IPS-20b (cell line): ENCODE data around the gene ZNF841.
"Not testable (repeated sequence)": the region's sequence is repeated elsewhere in the genome, so short reads cannot be mapped to it uniquely, and the experiment has no call there.

Experiments used
- H3K27ac ChIP-seq: one replicate; pipeline ENCODE4 v1.5.1; 2013; ENCODE audit warnings: low read length
- H3K27me3 ChIP-seq: 2 replicates; pipeline ENCODE4 v1.6.1; 2013; ENCODE audit warnings: mild to moderate bottlenecking, low read length, inconsistent platforms; ENCODE audit not compliant: insufficient read depth
- H3K36me3 ChIP-seq: 2 replicates; pipeline ENCODE4 v1.6.1; 2013; ENCODE audit warnings: low read depth, mild to moderate bottlenecking, inconsistent platforms, low read length, moderate library complexity; ENCODE audit not compliant: insufficient read depth
- H3K4me1 ChIP-seq: 2 replicates; pipeline ENCODE4 v1.6.1; 2013; ENCODE audit warnings: mild to moderate bottlenecking, control low read depth, inconsistent platforms, low read length, moderate library complexity; ENCODE audit not compliant: insufficient read depth
- H3K4me3 ChIP-seq: 2 replicates; pipeline ENCODE4 v1.5.1; 2013; ENCODE audit warnings: mild to moderate bottlenecking, low read length, inconsistent platforms
- H3K9ac ChIP-seq: 2 replicates; pipeline ENCODE4 v1.6.1; 2013; ENCODE audit warnings: low read depth, mild to moderate bottlenecking, inconsistent platforms, low read length, moderate library complexity
- H3K9me3 ChIP-seq: 2 replicates; pipeline ENCODE4 v1.6.1; 2013; ENCODE audit warnings: mild to moderate bottlenecking, low read depth, low read length, inconsistent platforms; ENCODE audit not compliant: insufficient read depth

The ZNF841 gene

DNA sequence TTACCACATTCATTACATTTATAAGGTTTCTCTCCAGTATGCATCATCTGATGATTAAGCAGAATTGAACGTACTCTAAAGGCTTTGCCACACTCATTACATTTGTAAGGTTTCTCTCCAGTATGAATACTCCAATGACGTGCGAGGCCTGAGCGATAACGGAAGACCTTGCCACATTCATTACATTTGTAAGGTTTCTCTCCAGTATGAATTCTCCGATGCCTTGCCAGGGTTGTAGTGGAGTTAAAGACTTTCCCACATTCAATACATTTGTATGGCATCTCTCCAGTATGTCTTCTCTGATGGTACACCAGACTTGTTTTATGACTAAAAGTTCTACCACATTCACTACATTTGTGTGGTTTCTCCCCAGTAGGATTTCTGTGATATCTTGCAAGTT lies 30.2 kb downstream of the ZNF841 start:
- Histone ChIP-seq H3K27ac (no peak overlapping the region), H3K9ac (no peak overlapping the region), H3K36me3 (peaks cover 67% of the 10 kb centered on the region), H3K4me1 (no peaks in the 10 kb centered on the region), H3K4me3 (no peak overlapping the region), H3K9me3 (peaks cover 92% of the 10 kb centered on the region), H3K27me3 (no peaks in the 10 kb centered on the region)

DNA sequence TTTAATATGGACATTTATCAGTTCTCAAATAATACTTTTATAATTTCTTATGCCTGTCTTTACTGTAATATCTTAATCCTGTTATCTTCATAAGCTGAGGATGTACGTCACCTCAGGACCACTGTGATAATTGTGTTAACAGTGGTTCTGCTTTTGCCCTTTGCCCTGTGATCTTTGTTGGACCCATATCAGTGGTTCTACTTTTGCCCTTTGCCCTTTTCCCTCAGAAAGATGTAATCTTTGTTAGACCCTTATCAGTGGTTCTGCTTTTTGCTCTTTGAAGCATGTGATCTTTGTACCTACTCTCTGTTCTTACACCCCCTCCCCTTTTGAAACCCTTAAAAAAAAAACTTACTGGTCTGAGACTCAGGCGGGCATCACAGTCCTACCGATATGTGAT lies 39.1 kb downstream of the ZNF841 start:
- not testable (repeated sequence) for H3K9ac ChIP-seq, H3K4me1 ChIP-seq, H3K36me3 ChIP-seq, H3K4me3 ChIP-seq, H3K27me3 ChIP-seq, H3K27ac ChIP-seq
- peaks cover 43% of the 10 kb centered on the region for H3K9me3 ChIP-seq

DNA sequence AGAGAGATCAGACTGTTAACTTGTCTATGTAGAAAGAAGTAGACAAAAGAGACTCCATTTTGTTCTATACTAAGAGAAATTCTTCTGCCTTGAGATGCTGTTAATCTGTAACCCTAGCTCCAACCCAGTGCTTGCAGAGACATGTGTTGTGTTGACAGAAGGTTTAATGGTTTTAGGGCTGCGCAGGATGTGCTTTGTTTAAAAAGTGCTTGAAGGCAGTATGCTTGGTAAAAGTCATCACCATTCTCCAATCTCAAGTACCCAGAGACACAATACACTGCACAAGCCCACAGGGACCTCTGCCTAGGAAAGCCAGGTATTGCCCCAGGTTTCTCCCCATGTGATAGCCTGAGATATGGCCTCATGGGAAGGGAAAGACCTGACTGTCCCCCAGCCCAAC lies 43.8 kb downstream of the ZNF841 start:
- H3K27me3 ChIP-seq, H3K9ac ChIP-seq, H3K27ac ChIP-seq, H3K4me1 ChIP-seq, H3K36me3 ChIP-seq, H3K4me3 ChIP-seq: not testable (repeated sequence)
- H3K9me3 ChIP-seq = peaks cover 25% of the 10 kb centered on the region

DNA sequence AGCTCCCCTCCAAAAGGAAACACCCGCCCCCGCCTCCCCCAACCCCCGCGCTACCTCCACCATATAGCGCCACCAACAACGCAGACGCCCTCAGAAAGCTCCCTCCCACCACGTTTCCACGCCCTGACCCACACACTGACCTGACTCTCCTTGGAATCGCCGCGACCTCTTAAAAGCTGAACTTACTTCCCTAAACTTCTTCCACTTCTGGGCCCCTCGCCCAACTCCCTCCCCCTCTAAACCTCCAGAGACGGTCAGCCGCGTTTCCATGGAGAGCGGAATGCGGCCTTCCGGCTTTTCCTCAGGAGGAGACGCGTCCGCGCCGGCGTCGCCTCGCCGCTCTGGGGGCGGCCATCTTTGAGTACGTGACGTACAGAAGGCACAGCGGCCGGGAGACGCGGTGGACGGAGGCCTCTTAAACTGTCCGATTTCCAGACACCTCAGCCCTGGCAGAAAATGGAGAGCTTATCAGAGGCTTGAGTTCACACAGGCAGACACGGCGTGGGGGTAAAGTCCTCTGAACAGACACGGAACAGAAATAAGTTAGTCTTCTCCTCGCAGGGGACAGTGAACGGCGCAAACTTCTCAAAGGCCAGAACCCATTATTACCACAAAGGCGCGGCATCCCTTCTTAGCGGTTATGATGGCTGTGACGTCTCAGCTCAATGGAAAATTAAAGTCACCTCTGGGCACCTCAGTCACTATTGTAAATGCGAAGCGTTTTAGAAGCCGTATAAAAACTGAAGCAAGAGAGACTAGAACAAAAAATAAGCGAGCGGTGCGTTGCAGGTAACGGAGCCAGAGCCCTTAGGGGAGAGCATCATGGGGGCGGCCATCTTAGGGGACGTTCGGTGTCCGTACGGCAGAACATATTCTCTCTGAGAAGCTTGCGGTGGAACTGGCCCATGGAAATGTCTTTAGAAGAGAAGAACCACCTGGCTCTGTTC lies 46.7 kb downstream of the ZNF841 start, which contains the start of gene ZNF432:
ZNF432 (minus strand) TSS at position 284 of the 947 bp plus-strand sequence. CDS start 1,970 bp downstream, outside the sequence.
- Histone ChIP-seq H3K9ac (peak within 1 kb of the TSS; percentile 93; the same call in 1 of the 2 replicates), H3K4me3 (peak within 1 kb of the TSS; percentile 91), H3K27me3 (no peaks in the 10 kb centered on the region), H3K27ac (peak within 1 kb of the TSS; percentile 75), H3K9me3 (peaks cover 20% of the 10 kb centered on the region), H3K36me3 (peaks cover 17% of the 10 kb centered on the region), H3K4me1 (no peaks in the 10 kb centered on the region)

DNA sequence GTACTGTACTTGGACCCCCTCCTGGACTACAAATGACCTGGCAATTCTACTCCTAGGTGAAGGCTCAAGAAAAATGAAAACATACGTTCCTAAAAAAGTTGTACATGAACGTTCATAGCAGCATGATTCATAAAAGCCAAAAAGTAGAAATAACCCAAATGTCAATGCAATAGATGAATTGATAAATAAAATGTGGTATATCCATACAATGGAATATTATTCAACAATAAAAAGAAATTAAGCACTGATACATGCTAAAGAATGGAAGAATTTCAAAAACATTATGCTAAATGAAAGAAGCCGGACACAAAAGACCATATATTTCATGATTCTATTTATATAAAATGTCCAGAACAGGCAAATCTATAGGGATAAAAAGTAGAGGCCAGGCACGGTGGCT lies 56.4 kb downstream of the ZNF841 start:
- Histone ChIP-seq H3K9me3 (peaks cover 49% of the 10 kb centered on the region), H3K9ac (no peak overlapping the region), H3K4me1 (no peaks in the 10 kb centered on the region), H3K27ac (no peak overlapping the region), H3K4me3 (no peak overlapping the region), H3K27me3 (no peaks in the 10 kb centered on the region), H3K36me3 (peaks cover 76% of the 10 kb centered on the region)

DNA sequence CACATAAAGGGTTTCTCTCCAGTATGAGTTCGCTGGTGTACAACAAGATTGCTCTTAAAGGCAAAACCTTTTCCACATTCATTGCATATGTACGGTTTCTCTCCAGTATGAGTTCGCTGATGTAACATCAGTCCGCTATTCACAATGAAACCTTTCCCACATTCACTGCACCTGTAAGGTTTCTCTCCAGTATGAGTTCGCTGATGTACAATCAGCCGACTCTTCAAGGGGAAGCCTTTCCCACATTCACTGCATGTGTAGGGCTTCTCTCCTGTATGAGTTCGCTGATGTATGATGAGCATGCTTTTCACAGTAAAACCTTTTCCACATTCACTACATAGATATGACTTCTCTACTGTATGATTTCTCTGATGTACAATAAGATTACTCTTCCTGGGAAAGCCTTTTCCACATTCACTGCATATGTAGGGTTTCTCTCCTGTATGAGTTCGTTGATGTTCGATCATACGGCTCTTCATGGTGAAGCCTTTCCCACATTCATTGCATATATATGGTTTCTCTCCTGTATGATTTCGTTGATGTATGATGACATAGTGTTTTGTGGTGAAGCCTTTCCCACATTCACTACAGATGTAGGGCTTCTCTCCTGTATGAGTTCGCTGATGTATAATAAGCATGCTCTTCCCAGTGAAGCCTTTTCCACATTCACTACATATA lies 61.4 kb downstream of the ZNF841 start:
- H3K9ac ChIP-seq = no peak overlapping the region
- H3K36me3 ChIP-seq = peaks cover 83% of the 10 kb centered on the region
- no peaks in the 10 kb centered on the region for H3K4me1 ChIP-seq
- H3K4me3 ChIP-seq = peak overlapping the region; percentile 12; the same call in 1 of the 2 replicates
- H3K27me3 ChIP-seq = no peaks in the 10 kb centered on the region
- H3K27ac ChIP-seq = no peak overlapping the region
- H3K9me3 ChIP-seq = peaks cover 77% of the 10 kb centered on the region

DNA sequence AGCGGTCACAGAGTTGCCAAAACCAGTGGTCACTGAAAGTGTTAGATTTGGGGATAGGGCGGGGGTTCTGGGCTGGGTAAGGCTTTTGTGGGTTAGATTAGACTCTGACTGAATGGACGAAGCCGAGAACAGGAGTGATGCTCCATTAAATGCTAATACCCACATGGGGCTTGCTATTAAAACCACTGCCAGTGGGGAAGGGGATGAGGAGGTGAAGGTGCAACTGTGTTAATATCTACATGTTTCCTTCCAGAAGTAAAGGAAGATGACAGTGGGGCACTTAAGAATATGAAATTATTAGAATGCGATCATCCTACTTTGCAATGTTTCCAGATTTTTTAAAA lies 66.8 kb downstream of the ZNF841 start:
- peak overlapping the region; percentile 98 for H3K4me3 ChIP-seq
- no peaks in the 10 kb centered on the region for H3K27me3 ChIP-seq
- 0 out of 2 replicates have a peak, but pooled peaks cover 6% of the 10 kb centered on the region for H3K4me1 ChIP-seq
- peaks cover 34% of the 10 kb centered on the region for H3K9me3 ChIP-seq
- H3K36me3 ChIP-seq = peaks cover 52% of the 10 kb centered on the region
- H3K9ac ChIP-seq = peak overlapping the region; percentile 99
- H3K27ac ChIP-seq = peak overlapping the region; percentile 92

DNA sequence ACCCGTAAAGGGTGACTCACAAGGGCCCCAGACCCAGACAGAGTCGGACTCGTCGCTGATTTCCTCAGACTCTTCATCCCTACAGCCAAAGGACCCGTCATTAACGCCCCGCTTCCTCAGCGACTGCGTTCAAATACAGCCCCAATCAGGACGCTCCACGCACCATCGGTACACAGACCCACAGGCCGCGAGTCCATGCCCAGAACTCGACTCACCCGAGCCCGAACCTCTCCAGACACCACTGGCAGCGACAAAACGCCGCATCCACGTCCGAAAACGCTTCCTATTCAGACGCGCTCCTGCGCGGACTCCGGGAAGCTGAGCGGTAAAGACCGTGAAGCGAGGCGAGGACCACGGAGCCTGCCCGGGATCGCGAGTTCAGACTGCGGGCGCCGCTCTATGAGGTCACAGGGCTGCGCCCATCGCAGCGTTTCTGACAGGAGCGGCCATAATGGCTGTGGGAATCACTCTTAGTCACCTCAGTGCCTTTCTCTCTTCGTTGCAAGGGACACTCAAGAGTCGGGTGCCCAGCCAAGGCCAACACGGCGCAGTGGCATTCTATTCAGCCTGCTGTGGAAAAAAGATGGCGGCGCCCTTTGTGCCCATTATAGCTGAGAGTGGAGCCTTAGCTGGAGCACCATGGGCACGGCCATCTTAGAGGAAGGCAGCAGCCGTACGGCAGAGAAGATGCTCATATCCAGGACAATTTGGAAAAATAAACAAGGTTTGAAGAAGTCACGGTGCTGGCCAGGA lies 67.4 kb downstream of the ZNF841 start, which contains the start of gene ZNF614:
ZNF614 (minus strand) TSS at position 353 of the 753 bp plus-strand sequence. CDS start 2,634 bp downstream, outside the sequence.
- Histone ChIP-seq H3K4me3 (peak within 1 kb of the TSS; percentile 98), H3K27me3 (no peaks in the 10 kb centered on the region), H3K9ac (peak within 1 kb of the TSS; percentile 99), H3K4me1 (0 out of 2 replicates have a peak, but pooled peaks cover 6% of the 10 kb centered on the region), H3K27ac (peak within 1 kb of the TSS; percentile 92), H3K36me3 (peaks cover 52% of the 10 kb centered on the region), H3K9me3 (peaks cover 28% of the 10 kb centered on the region)

DNA sequence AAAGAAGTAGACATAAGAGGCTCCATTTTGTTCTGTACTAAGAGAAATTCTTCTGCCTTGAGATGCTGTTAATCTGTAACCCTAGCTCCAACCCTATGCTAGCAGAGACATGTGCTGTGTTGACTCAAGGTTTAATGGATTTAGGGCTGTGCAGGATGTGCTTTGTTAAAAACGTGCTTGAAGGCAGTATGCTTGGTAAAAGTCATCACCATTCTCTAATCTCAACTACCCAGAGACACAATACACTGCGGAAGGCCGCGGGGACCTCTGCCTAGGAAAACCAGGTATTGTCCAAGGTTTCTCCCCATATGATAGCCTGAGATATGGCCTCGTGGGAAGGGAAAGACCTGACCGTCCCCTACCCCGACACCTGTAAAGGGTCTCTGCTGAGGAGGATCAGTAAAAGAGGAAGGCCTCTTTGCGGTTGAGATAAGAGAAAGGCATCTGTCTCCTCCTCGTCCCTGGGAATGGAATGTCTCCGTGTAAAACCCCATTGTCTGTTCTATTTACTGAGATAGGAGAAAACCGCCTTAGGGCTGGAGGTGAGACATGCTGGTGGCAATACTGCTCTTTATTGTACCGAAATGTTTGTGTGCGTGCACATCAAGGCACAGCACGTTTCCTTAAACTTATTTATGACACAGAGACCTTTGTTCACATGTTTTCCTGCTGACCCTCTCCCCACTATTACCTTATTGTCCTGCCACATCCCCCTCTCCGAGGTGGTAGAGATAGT lies 69.1 kb downstream of the ZNF841 start:
- H3K36me3 ChIP-seq = peaks cover 51% of the 10 kb centered on the region

DNA sequence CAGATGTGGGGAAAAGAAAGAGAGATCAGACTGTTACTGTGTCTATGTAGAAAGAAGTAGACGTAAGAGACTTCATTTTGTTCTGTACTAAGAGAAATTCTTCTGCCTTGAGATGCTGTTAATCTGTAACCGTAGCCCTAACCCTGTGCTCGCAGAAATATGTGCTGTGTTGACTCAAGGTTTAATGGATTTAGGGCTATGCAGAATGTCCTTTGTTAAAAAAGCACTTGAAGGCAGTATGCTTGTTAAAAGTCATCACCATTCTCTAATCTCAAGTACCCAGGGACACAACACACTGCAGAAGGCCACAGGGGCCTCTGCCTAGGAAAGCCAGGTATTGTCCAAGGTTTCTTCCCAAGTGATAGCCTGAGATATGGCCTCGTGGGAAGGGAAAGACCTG lies 71.1 kb downstream of the ZNF841 start:
- H3K36me3 ChIP-seq = peaks cover 61% of the 10 kb centered on the region
- H3K4me1 ChIP-seq, H3K9ac ChIP-seq, H3K27me3 ChIP-seq, H3K27ac ChIP-seq, H3K4me3 ChIP-seq, H3K9me3 ChIP-seq: not testable (repeated sequence)

More for the DNA sequence above, 69.1 kb downstream of the ZNF841 start:
- H3K27me3 ChIP-seq, H3K9ac ChIP-seq, H3K4me1 ChIP-seq, H3K27ac ChIP-seq: not testable (repeated sequence)
- Histone ChIP-seq H3K9me3 (peaks cover 10% of the 10 kb centered on the region; the same call in 1 of the 2 replicates), H3K4me3 (peak overlapping the region; percentile 98; the same call in 1 of the 2 replicates)

DNA sequence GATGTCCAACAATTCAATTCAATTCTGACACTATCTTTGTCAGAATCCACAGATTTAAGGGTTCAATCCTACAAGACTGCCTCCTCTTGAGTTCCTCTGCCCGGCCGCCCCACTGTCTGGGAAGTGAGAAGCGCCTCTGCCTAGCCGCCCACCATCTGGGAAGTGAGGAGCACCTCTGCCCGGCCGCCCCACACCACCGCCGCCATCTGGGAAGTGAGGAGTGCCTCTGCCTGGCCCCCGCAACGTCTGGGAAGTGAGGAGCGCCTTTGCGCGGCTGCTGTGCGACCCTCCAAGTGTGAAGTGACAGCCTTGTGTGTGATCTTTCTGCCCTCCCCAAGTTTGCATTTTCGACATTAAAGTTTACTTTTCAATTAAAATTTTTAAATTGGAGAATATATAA lies 73.4 kb downstream of the ZNF841 start:
- H3K27me3 ChIP-seq = no peaks in the 10 kb centered on the region
- 0 out of 2 replicates have a peak, but pooled peaks cover 3% of the 10 kb centered on the region for H3K4me1 ChIP-seq
- no peaks in the 10 kb centered on the region for H3K9me3 ChIP-seq
- peaks cover 84% of the 10 kb centered on the region for H3K36me3 ChIP-seq
- H3K27ac ChIP-seq = no peak overlapping the region
- H3K4me3 ChIP-seq = no peak overlapping the region
- H3K9ac ChIP-seq = no peak overlapping the region
